Measurements from ENCODE around the gene ACBD6. TPM values are rescaled to one million over a fixed set of nuclear protein-coding genes. Genes with fewer than 3 reads are reported as not detected.

ACBD6 gene
- total and polyA plus RNA-seq, 2 experiments from 2014 or later, result 36.3 to 45.8 TPM

DNA sequence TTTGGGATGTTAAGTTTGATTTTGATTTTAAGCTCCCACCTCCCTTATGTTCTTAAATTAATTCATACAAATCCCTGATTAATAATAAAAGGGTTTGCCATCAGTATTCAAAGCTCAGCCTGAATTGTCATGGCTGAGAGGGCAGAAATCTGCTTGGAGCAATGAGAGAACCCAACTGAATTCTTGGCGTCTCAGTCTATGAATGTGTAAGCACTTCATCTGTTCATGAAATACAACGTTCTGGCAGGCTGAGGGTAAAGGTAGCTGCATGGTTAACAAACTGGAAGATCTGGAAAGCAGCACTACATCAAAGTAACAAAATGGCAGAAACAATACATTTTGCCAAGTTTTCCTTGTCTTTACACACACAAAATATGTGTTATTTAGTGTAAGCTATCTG, 95.3 kb downstream of the ACBD6 start:
- Histone ChIP-seq H3K36me3 (replicated peaks; ENCODE audit: insufficient read depth, low read depth) (no peaks in the 10 kb centered on the region), H3K4me1 (ENCODE audit: insufficient read depth) (no peaks in the 10 kb centered on the region), H3K9me2 (replicated peaks; ENCODE audit: insufficient read depth) (no peaks in the 10 kb centered on the region), H4K20me1 (ENCODE audit: insufficient read depth, poor library complexity, severe bottlenecking) (no peaks in the 10 kb centered on the region), H3K79me2 (peaks cover 3% of the 10 kb centered on the region), H3K9me3 (ENCODE audit: low read depth) (no peaks in the 10 kb centered on the region), H3K27ac (no peak overlapping the region), H2AFZ (no peak overlapping the region), H3K27me3 (no peaks in the 10 kb centered on the region), H3K4me3 (no peak overlapping the region), H3K4me2 (no peak overlapping the region)
- TF ChIP-seq, protein P1, sequence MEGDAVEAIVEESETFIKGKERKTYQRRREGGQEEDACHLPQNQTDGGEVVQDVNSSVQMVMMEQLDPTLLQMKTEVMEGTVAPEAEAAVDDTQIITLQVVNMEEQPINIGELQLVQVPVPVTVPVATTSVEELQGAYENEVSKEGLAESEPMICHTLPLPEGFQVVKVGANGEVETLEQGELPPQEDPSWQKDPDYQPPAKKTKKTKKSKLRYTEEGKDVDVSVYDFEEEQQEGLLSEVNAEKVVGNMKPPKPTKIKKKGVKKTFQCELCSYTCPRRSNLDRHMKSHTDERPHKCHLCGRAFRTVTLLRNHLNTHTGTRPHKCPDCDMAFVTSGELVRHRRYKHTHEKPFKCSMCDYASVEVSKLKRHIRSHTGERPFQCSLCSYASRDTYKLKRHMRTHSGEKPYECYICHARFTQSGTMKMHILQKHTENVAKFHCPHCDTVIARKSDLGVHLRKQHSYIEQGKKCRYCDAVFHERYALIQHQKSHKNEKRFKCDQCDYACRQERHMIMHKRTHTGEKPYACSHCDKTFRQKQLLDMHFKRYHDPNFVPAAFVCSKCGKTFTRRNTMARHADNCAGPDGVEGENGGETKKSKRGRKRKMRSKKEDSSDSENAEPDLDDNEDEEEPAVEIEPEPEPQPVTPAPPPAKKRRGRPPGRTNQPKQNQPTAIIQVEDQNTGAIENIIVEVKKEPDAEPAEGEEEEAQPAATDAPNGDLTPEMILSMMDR (IDR thresholded peaks at IDR 0.05; ENCODE audit: poor library complexity), result no peak
- no peak for TF ChIP-seq EZH2phosphoT487 (IDR thresholded peaks at IDR 0.05; ENCODE audit: low read depth, severe bottlenecking, unreplicated experiment)
- no peak for TF ChIP-seq EZH2 (IDR thresholded peaks at IDR 0.05; ENCODE audit: borderline replicate concordance)
- DNase-seq (ENCODE audit: low spot score), result no peak
- WGBS (ENCODE audit: low lambda C conversion rate, missing lambda C conversion rate), result 79% methylated on average over 2 of the region's 2 CpGs

DNA sequence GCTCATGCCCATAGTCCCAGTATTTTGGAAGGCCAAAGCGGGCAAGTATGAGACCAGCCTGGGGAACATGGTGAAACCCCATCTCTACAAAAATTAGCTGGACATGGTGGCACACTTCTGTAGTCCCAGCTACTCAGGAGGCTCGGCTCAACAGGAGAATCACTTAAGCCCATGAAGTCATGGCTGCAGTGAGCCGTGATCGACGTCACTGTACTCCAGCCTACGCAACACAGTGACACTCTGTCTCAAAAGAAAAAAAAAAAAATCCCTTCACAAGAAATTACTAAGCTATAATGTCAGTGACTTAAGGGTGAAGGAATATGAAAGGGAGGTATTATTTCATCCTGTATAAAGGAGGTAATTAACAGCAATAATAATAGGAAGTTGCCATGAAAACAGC, 99.8 kb downstream of the ACBD6 start:
- H2AFZ ChIP-seq, result no peak overlapping the region
- H3K27ac ChIP-seq, result no peak overlapping the region
- no peaks in the 10 kb centered on the region for H3K9me3 ChIP-seq (ENCODE audit: low read depth)
- TF ChIP-seq, protein P1 (IDR thresholded peaks at IDR 0.05; ENCODE audit: poor library complexity), result no peak
- TF ChIP-seq EZH2 (IDR thresholded peaks at IDR 0.05; ENCODE audit: borderline replicate concordance) (no peak), EZH2phosphoT487 (IDR thresholded peaks at IDR 0.05; ENCODE audit: low read depth, severe bottlenecking, unreplicated experiment) (no peak)
- no peaks in the 10 kb centered on the region for H3K9me2 ChIP-seq (replicated peaks; ENCODE audit: insufficient read depth)
- DNase-seq (ENCODE audit: low spot score), result no peak
- H3K4me1 ChIP-seq (ENCODE audit: insufficient read depth), result no peaks in the 10 kb centered on the region
- H3K36me3 ChIP-seq (replicated peaks; ENCODE audit: insufficient read depth, low read depth), result no peaks in the 10 kb centered on the region
- no peak overlapping the region for H3K4me2 ChIP-seq
- no peak overlapping the region for H3K4me3 ChIP-seq
- H3K27me3 ChIP-seq, result no peaks in the 10 kb centered on the region
- no peaks in the 10 kb centered on the region for H4K20me1 ChIP-seq (ENCODE audit: insufficient read depth, poor library complexity, severe bottlenecking)
- WGBS (ENCODE audit: low lambda C conversion rate, missing lambda C conversion rate), result 84% methylated on average over 6 of the region's 6 CpGs
- peaks cover 3% of the 10 kb centered on the region for H3K79me2 ChIP-seq

DNA sequence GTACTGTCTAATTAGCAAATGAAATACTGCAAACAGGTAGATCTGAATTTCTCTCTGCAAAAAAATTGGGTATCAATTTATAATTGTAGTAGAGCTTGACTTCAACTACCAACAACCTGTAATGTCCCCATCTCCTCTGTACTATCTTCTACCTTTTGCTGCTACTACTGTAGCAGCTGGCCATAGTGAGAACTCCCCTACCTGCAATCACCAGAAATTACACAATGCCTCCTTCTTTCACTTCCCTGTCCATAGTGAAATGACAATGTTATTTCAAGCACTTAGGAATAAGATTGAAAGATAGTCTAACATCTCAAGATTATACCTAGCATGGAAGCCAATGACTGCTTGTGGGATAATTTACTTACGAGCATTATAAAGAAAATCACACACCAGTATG, 100.4 kb downstream of the ACBD6 start:
- no peaks in the 10 kb centered on the region for H3K36me3 ChIP-seq (replicated peaks; ENCODE audit: insufficient read depth, low read depth)
- DNase-seq (ENCODE audit: low spot score), result no peak
- peaks cover 3% of the 10 kb centered on the region for H3K79me2 ChIP-seq
- WGBS (ENCODE audit: low lambda C conversion rate, missing lambda C conversion rate), result 92% methylated on average over 1 of the region's 1 CpG
- H3K4me3 ChIP-seq, result no peak overlapping the region
- no peak for TF ChIP-seq EZH2 (IDR thresholded peaks at IDR 0.05; ENCODE audit: borderline replicate concordance)
- no peak for TF ChIP-seq EZH2phosphoT487 (IDR thresholded peaks at IDR 0.05; ENCODE audit: low read depth, severe bottlenecking, unreplicated experiment)
- TF ChIP-seq, protein P1 (IDR thresholded peaks at IDR 0.05; ENCODE audit: poor library complexity), result no peak
- H2AFZ ChIP-seq, result no peak overlapping the region
- H3K27me3 ChIP-seq, result no peaks in the 10 kb centered on the region
- H3K9me2 ChIP-seq (replicated peaks; ENCODE audit: insufficient read depth), result no peaks in the 10 kb centered on the region
- no peaks in the 10 kb centered on the region for H3K4me1 ChIP-seq (ENCODE audit: insufficient read depth)
- H3K4me2 ChIP-seq, result no peak overlapping the region
- H3K27ac ChIP-seq, result no peak overlapping the region
- H4K20me1 ChIP-seq (ENCODE audit: insufficient read depth, poor library complexity, severe bottlenecking), result no peaks in the 10 kb centered on the region
- no peaks in the 10 kb centered on the region for H3K9me3 ChIP-seq (ENCODE audit: low read depth)

DNA sequence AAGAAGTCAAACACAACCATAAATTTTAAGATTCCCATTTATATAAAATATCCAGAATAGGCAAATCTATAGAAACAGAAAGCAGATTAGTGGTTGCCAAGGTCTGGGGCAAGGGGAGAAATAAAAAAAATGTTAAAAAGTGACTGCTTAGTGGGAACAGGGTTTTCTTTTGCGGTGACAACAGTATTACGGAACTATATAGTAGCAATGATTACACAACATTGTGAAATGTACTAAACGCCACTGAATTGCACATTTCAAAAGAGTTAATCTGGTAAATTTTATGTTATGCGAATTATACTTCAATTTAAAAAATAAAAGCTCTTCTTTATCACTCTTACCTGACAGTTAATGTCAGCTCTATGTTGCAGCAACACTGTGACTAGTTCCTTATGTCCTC, 105.2 kb downstream of the ACBD6 start:
- Histone ChIP-seq H3K4me2 (no peak overlapping the region), H3K36me3 (replicated peaks; ENCODE audit: insufficient read depth, low read depth) (no peaks in the 10 kb centered on the region), H3K4me1 (ENCODE audit: insufficient read depth) (no peaks in the 10 kb centered on the region), H4K20me1 (ENCODE audit: insufficient read depth, poor library complexity, severe bottlenecking) (no peaks in the 10 kb centered on the region), H2AFZ (no peak overlapping the region), H3K79me2 (peaks cover 8% of the 10 kb centered on the region), H3K27ac (no peak overlapping the region), H3K4me3 (no peak overlapping the region), H3K9me3 (ENCODE audit: low read depth) (no peaks in the 10 kb centered on the region), H3K9me2 (replicated peaks; ENCODE audit: insufficient read depth) (no peaks in the 10 kb centered on the region), H3K27me3 (no peaks in the 10 kb centered on the region)
- TF ChIP-seq, protein P1 (IDR thresholded peaks at IDR 0.05; ENCODE audit: poor library complexity), result no peak
- TF ChIP-seq EZH2 (IDR thresholded peaks at IDR 0.05; ENCODE audit: borderline replicate concordance), result no peak
- no peak for TF ChIP-seq EZH2phosphoT487 (IDR thresholded peaks at IDR 0.05; ENCODE audit: low read depth, severe bottlenecking, unreplicated experiment)
- DNase-seq (ENCODE audit: low spot score), result no peak
- 66% methylated on average over 4 of the region's 4 CpGs for WGBS (ENCODE audit: low lambda C conversion rate, missing lambda C conversion rate)

Measured in hepatocyte (in vitro differentiated cells).